ENCODE measurements around the gene SQSTM1.

SQSTM1 gene

GRCh38 chr5:179806250-179807048 is 14.3 kb upstream of the SQSTM1 start, which contains the start of gene MGAT4B:
TSS of gene MGAT4B (minus strand) at chr5:179806866. CDS start at chr5:179806583, 283 bp downstream.
- DNase-seq = peak; percentile 25 to 62

GRCh38 chr5:179812135-179812825 is 8.4 kb upstream of the SQSTM1 start:
- DNase-seq = no peak

GRCh38 chr5:179812997-179813607 is 7.6 kb upstream of the SQSTM1 start:
- no peak for DNase-seq

- no peak for DNase-seq
These were observed 6.6 kb upstream of the SQSTM1 start for GRCh38 chr5:179814090-179814489.

DNA sequence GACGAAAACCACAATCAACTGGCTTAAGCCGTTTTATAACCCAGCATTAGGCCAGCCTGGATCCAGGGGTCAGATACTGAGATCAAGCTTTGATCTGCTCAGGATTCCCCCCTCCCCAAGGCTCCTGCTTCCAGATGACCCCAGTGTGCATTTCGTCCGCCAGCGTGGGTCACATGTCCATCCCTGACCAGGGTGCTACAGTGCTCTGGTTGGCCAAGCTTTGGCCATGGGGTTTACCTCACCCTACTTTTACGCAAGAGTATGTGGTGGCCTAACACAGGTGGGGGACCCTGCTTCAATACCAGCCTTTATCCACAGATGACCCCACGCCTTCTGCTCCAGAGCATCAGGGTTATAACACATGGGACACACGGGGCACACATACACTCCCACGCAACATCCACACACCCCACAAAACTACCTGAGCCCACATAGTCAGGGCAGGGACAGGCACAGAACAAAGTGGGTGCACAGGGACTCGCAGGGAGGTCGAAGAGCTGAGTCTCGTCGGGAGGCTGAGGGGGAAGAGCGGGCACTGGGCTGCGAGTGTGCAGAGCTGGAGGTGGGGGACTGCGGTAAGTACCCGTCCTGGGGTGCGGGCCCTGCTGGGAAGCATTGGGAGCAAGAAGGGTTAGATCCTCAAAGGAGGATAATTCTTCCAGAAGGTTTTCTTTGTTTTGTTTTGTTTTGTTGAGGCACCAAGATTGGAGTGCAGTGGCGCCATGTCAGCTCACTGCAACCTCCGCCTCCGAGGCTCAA is 5.0 kb upstream of the SQSTM1 start:
- DNase-seq = no peak

DNA sequence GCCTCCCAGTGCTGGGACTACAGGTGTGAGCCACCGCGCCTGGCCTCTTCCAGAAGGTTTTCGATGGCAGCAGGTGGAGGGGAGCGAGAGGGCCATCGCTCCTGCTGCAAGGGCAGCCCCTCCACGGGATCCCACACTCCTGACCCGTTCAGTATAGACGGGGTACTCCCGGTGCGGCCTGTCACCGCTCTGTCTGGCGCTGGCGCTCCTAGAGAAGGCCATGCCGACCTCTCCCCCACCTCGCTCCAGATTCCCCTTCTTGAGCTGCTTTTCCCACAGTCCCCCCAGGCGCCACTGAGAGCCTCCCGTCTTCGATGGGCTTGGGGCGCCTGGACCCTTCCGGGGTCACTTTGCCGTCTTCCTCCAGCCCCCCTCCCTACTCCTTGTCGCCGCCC is 4.3 kb upstream of the SQSTM1 start:
- no peak for DNase-seq

- no peak for DNase-seq
These were observed 3.8 kb upstream of the SQSTM1 start for GRCh38 chr5:179816796-179817469.

GRCh38 chr5:179817470-179817840 is 3.2 kb upstream of the SQSTM1 start:
- no peak for DNase-seq

DNA sequence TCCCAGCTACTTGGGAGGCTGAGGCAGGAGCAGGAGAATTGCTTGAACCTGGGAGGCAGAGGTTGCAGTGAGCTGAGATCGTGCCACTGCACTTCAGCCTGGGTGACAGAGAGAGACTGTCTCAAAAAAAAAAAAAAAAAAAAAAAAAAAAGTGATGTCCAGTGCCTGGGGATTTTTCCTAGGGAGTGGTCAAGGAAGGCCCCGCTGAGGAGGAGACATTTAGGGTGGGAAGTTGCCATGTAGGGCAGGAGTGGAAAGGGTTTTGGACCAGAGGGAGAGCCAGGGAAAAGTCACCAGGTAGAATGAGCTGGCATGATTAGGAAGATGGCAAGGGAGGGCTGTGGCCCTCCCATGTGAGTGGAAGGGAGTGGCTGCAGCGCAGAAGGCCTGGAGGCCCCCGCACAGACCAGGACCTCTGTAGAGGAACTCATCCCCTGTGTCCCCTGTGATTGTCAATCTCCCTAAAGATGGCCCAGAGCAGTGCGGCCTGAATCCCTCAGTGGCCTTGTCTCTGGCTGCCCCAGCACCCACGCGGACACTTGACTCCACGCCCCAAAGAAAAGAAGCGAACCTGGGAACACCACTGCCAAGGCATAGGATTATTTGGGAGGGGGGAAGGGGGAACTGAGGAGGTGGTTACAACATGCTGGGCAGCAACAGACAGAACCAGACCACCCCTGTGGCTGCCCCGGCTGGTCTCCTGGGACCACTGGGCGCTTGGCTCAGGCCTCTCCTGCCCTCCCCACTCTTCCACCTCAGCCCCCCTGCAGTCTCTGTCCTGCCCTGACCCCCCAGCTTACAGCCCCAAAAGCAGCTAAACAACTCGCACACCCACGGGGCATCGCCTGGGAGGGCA is 2.6 kb upstream of the SQSTM1 start:
- no peak for DNase-seq

GRCh38 chr5:179818746-179819295 is 1.9 kb upstream of the SQSTM1 start:
- DNase-seq = peak; percentile 67 to 85

DNA sequence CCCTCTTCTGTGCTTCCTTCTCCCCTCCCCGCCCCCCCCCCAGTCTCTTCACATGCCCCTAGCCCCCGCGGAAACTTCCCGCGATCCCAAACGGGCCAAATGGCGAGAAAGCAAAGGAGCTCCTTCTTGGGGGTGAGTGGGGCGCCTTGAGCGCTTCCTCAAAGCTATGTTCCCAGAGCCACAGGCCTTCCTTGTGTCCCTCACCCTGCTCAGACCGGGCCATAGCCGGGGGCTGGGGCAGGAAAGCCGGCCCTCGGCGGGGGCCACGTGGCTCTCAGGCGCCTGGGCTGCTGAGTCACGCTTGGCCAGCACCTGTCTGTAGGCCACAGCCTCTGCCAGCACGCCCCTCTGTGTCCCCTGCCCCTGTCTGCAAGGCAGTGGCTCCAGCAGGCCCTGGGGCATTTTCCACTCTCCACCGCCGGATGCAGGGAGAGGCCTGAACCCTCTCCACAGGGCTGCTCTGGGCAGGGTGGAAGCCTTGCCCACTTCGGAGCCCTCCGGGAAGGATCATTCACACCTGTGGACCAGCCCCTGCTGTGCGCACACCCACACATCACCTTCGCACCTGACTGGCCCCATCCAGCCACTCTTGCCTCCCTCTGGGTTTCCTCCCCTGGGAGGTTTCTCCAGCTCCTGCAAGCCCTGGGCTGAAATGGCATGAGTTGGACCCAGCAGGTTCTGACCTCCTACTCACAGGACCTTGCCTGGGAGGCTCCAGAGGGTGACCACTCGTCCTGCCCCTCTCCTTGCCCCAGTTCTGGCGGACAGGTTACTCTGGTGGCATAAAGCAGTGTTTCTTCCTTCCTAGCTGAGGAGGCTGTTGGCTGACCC is 1.2 kb upstream of the SQSTM1 start:
- DNase-seq = peak; percentile 82 to 87

- no peak for DNase-seq
These were observed 600 bp upstream of the SQSTM1 start for GRCh38 chr5:179820127-179820482.

DNA sequence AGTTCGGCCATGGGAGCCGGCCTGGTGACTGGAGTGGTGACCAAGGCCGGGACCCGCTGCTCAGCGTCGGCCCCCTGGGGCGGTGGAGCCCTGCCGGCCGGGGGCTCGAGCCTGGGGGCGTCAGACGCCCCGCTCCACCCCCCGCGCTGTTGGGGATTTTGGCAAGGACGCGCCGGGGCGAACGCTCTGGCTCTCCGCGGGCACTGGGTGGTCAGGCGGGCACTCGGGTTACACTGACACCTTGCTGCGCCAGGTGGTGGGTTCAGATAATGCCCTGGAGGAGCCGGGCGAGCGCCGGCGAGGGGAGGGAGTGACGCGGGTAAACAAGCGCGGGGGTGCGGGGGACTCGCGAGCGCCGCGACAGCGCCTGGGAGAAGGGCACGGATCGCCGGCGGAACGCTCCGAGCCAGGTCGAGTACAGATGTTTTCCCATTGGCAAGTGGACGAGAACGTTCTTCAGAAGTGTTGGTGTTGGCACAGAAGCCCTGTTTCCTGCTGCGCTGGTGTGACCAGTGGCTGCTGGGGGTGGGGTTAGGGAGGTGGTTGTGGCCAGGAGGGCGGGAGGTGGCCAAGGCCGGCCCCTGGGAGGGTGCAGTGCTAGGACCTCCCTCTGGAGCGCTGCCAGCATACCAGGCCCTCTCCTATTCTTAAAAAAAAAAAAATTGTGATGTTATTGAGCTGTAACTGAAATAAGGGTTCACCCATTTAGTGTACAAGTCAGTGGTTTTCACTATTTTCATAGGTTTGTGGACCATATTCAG is 773 bp downstream of the SQSTM1 start:
- DNase-seq = peak; percentile 82 to 86

DNA sequence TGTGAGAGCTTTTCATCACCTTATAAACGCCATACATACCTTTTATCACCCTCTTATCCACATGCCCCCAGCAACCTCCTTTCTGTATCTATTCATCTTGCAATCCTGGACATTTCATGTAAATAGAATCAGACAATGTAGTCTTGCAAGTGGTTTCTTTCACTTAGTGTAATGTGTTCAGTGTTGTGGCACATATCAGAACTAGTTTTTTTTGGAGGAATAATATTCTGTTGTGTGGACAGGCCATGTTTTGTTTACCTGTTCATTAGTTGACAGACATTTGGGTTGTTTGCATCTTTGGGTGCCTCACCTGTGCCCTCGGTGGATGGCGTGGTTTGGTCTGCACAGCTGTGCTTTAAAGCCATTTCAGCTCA is 1.3 kb downstream of the SQSTM1 start:
- DNase-seq = no peak

- DNase-seq = no peak
These were observed 1.8 kb downstream of the SQSTM1 start for GRCh38 chr5:179822444-179822990.

GRCh38 chr5:179823937-179824744 is 3.4 kb downstream of the SQSTM1 start:
- no peak for DNase-seq

DNA sequence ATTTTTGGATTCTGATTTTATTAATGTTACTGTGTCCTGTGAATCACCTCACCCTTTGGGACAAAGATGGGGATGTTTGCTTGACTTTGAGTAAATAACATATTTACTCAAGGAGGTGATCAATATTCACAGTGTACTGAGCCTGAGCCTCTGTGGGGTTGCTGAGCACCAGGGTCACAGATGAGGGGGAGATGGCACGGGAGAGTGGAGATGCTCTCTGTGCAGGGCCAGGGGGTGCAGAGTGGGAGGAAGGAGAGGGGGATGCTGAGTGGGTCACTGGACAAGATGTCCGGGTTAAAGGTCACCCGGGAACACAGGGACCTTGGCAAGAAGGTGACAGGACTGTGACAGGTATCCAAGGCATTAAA is 4.0 kb downstream of the SQSTM1 start:
- no peak for DNase-seq

DNA sequence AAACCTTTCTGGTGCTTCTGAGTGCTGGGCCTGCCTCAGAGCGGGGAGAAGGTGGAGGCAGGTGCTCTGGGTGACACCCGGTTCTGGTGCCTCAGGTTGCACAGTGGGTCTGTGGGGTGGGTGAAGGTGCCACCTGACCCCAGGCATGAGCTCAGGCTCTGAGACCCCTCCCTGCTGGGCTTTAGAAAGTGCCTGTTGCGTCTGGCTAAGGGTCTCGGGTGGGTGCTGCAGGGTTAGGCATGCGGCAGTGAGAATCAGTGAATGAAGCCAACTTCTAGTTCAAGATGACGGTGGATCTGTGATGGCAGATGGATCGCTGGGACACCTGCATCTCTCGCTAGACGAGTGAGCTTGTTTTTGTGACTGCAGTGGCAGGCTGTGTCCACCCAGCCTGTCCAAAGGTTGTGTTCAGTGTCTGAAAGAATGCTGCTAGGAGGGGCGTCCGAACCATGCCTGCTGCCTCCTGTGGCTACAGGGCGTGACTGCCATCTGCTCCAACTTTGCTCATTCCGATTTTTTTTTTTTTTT is 5.0 kb downstream of the SQSTM1 start:
- DNase-seq = no peak
